NOMO-1 treated with dmso at 0.1 percent for 144 hours (cell line): ENCODE measurements around the gene C9.
"Not testable (repeated sequence)": the region's sequence is repeated elsewhere in the genome, so short reads cannot be mapped to it uniquely, and the experiment has no call there.

Source experiments
- DNase-seq: peaks from one replicate; lab custom pipeline; 2025; ENCODE audit not compliant: unreplicated experiment; lab: John Stamatoyannopoulos, UW

C9 gene

DNA sequence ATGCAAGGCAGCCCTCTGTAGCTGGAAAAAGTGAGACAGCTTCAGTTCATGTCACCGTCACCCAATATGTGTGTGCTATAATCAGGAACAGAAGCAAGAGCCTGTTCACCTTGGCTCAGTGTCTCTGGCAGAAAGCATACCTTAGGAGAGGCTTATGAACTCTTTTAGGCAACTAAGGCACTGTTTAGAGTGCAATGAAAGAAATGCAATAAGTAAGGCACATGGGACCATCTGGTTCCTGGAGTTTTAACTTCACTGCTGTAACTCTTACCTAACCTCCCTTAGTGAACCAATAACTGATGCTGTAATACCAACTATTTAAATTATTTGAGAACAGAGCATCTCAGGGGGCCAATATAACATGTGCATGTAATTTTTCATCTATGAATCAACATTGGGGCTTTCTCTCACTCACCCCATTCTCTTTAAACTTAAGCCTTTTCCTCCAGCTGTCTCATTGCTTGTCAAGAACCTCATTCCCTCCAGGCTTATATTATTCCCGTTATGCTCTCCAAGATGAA is 32.4 kb downstream of the C9 start:
- no peak for DNase-seq

DNA sequence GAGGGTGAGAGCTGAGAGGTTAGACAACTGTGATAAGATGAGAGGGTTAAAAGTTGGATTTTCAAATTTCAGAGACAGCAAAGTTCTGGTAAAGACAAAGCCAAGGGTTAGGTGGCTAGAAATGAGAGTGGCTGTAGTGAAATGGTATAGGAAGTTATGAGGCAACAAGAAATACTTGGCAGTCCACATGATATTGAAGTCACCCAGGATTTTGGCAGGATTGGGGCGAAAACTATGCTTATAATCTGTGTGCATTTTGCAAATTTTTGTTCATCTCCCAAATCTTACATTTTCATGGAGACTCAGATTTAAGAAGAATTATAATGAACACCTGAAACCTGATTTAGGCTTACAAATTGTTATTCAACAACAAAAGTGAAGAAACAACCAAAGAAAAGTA is 35.6 kb downstream of the C9 start:
- DNase-seq, result no peak

DNA sequence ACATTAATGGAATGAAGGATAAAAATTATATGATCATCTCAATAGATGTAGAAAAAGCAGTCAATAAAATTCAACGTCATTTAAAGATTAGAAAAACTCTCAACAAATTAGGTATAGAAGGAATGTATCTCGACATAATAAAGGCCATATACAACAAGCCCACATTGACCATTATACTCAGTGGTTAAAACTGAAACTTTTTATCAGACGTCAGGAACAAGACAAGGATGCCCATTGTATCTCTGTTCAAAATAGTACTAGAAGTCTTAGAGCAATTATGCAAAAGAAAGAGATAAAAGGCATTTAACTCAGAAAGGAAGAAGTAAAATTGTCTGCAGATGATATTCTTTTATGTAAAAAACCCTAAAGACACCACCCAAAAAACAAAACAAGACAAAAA is 40.8 kb downstream of the C9 start:
- no peak for DNase-seq

DNA sequence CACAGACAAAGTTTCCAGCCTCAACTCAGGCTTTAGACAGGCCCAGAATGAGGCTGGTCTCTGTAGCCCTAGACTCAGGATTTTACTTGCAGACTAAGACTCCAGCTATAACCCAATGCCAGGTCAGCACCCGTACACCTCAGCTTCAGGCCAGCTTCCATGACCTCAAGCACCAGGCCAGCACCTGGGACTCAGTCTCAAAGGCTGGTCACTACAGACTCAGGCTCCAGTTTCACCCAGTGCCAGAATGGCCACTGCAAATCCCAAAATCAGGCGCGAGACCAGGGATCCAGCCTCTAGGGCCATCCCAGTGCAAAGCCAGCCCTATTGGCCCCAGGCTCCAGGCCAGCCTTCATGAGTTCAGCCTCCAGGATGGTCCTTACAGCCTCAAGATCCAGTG is 44.9 kb downstream of the C9 start:
- DNase-seq, result no peak

DNA sequence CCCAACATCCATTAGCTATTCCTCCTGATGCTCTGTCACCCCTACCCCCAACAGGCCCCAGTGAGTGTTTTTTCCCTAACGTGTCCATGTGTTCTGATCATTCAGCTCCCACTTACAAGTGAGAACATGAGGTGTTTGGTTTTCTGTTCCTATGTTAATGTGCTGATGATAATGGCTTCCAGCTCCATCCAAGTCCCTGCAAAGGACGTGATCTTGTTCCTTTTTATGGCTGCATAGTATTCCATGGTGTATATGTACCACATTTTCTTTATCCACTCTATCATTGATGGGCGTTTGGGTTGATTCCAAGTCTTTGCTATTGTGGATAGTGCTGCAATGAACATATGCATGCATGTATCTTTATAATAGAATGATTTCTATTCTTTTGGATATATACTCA is 47.8 kb downstream of the C9 start:
- not testable (repeated sequence) for DNase-seq

DNA sequence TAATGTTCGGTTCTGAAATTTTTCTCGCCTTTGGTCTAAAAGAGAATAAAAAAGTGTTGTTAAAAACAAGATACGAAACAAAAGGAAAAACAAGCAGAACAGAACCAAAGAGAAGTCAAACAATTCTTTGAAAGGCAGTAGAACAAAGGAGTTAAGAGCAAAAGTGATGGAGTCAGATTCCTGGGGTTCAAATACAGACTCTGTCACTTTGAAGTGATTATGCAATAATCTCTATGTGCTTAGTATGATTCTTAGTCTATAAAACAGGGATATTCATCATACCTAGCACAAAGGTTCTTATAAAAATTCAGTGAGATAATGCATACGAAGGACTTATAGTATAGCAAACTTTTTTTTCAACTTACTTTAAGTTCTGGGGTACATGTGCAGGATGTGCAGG is 48.3 kb downstream of the C9 start:
- DNase-seq, result no peak

DNA sequence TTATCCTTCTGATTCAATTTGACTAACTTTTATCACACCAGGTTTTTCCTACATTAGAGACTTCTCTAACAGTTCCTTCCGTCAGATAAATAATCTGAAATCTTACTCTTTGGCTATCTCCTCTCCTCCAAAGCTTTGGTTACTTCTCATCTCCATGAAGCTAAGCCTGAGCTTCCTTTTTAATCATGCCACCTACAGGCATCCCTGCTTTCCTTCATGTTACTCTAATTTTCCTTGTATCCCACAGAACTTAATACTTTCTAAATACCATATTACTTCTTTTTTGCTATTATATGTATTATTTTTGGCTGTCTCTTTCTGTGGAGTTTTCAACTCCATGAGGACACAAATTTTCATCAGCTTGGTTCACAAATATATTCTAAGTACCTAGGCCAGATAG is 49.7 kb downstream of the C9 start:
- no peak for DNase-seq

DNA sequence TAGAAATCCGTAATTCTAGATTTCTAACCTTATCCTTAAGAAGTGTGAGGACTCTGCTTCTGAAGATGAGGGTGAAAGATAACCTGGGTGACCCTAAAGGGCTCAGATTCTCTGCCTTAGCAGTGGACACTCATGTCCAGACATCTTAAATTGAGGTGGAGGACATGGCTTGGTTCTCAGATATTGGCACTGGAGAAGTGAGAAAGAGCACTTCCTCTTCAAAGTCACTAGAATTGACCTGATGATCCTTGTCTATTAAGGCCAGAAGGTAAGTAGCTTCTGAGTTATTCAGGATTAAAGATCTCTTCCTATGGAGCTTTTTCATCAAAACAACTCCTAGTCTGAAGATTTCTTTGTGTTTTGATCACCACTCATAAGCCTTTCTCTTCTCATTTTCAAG is 54.8 kb downstream of the C9 start:
- no peak for DNase-seq

DNA sequence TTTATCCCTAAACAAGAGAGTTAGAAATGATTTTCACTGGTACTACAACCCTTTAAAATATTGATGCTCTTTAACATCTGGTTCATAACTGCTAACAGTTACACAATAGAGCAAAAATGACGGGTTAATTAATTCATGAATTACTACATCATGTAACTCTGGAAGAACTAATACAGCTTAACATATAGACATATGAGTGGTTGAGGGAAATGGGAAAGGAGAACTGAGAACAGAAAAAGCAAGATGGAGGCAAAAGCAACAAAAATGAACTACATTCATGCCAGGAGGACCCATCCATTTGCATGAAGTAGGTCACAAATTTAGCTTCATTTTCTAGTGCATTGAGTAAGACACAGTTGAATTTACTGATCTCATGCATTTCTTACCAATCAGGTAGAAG is 61.8 kb downstream of the C9 start:
- peak; percentile 52 for DNase-seq

DNA sequence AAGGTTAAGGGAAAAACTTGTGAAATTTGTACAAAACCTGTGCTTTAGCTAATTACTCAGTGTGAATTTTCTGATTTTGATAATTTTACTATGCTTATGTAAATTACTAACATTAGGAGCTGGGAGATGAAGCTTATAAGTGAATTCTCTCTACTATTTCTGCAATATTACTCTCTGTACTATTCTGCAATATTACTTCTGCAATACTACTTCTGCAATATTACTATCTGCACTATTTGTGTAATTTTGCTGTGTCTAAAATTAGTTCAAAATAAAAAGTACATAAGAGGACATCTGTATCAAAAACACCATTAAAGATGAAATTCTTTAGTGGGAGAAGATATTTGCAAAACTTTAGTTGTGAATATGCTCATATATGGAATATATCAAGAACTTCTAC is 62.9 kb downstream of the C9 start:
- DNase-seq, result no peak

DNA sequence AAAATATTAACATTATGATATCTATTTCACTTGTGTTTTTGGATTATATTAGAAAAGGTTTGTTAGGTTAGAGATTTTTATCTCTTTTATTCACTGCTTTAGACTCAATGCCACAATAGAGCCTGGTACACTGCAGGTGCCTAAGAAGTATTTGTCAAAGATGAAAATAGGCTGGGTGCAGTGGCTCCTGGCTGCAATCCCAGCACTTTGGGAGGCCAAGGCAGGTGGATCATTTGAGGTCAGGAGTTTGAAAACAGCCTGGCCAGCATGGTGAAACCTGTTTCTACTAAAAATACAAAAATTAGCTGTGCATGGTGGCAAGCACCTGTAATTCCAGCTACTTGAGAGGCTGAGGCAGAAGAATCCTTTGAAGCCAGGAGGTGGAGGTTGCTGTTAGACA is 64.3 kb downstream of the C9 start:
- no peak for DNase-seq

DNA sequence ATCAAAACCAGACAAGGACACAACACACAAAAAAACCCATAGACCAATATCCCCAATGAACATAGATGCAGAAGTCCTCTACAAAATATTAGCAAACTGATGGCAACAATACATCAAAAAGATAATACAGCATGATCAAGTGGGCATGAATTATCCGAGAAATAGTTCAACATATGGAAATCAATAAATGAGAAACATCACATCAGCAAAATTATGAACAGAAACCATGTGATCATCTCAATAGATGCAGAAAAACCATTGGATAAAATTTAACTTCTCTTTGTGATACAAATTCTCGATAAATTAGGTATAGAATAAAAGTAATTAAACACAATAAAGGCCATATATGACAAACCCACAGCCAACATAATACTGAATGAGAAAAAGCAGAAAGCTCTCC is 69.6 kb downstream of the C9 start:
- DNase-seq, result no peak

DNA sequence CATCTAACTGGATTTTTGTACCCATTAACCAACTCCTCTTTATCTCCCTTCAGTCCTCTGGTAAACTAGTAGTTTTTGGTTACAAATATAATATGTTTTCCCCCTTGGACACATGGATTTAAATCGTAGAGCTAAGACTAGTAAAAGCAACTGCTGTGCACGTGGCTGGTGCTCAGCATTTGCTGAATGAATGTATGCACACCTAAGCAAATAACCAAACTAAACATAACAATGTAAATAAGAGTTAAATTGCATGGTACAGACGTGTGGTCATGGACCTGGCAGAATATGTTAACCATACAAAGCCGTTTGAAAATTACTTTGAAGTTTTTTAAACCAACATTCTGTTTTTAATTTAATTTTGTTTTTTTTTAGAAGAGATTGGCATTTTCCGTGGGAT is 79.7 kb downstream of the C9 start:
- DNase-seq, result no peak

DNA sequence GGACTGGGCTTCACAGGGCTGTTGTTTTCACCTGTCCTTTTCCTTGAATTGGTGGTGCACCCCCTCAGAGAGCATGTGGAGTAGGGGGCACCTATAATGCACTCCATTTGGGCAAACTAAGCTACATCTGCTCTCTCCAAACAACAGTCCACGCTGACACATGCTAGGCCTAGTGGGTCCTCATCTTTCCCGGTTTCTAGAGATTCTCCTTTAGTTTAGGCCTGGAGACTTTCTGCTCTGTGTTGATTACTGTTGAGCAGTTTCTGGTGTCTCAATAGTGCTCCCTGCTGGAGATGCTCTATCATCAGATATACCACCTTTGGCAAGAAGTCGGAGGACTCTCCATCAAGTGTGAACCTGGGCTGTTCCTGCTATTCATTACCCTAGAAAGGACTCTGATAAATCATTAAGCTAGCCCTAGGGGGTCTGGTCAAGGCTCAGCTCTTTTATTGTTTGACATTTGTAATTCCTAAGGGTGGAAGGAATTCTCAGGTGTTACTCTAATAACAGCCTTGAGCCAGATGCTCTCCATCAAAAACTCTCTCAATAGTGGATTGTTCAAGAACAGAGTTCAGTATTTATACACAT is 81.0 kb downstream of the C9 start:
- DNase-seq, result peak; percentile 45

DNA sequence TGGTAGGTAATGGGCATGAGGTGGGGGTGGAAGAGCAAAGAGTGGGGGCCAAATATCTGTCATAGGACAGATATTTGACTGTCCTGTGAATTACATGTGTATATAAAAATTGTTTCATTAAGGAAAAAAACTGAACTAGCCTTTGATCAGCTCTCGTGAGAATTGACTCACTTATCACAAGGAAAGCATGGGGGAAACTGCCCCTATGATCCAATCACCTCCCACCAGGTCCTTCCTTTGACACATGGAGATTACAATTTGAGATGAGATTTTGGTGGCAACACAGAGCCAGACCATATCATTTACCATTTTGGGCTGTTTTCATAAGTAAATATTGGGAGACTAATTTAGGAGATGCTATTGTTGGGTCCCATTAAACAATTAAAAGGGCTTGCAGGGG is 81.7 kb downstream of the C9 start:
- DNase-seq, result no peak

DNA sequence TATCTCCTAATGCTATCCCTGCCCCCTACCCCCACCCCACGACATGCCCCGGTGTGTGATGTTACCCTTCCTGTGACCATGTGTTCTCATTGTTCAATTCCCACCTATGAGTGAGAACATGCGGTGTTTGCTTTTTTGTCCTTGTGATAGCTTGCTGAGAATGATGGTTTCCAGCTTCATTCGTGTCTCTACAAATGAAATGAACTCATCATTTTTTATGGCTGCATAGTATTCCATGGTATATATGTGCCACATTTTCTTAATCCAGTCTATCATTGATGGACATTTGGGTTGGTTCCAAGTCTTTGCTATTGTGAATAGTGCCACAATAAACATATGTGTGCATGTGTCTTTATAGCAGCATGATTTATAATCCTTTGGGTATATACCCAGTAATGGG is 88.4 kb downstream of the C9 start:
- DNase-seq, result not testable (repeated sequence)

DNA sequence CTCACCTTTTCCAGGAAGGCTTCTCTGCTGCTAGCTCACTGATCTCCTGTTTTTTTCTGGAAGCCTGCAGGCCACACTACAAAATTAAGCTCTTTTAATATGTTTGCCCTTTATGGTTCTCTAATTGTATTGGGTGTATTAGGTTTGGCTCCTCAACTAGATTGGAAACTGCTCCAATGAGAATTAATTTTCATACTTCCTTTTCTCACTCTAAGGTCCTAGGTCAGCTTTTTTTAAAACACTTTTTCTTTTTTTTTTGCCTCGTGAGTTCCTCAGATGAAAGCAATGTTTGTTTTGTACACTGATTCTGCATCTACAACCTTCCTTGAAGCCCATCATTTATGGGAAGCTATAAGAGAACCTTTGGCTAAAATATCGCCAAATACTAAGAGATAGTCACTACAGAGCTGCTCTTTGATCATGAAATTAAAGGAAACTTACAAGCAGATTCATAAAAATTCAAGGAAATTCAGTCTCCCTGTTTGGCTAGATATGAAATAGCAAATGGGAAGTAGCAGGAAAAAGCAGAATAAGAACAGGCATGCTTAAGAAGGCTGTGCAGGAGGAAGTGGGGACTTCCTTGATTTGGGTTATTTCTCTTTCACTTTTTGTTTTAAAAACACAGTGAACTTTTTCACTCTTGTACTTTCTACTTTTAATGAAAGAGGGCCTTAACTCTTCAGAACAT is 89.8 kb downstream of the C9 start:
- peak; percentile 89 for DNase-seq

DNA sequence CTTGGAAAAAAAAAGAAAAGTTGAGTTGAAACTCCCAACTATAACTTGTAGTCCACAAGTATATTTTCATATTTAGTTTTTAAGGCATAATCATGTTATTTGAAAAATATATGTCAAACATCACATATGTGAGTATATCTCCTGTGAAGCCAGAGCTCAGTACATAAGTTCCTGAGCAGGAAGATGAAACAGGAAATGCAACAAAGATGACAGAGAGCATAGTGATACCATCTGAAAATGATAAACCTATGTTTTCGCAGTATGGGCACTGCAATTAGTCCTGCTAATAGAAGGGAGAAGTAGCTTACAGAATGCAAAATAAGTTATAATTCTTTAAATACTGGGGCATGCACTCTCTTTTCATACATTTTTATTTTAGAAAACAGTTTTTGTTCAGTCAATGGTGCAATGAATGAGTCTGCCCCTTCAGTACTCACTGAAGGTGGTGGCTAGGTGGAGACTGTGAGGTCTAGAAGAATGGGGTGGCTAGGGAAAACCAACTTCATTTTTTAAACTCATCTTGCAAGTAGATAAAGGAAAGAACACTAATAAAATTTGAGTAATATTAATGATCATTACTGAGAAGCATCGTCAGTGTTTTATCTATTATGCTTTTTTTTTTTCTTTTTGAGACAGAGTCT is 90.9 kb downstream of the C9 start:
- DNase-seq, result peak; percentile 18

DNA sequence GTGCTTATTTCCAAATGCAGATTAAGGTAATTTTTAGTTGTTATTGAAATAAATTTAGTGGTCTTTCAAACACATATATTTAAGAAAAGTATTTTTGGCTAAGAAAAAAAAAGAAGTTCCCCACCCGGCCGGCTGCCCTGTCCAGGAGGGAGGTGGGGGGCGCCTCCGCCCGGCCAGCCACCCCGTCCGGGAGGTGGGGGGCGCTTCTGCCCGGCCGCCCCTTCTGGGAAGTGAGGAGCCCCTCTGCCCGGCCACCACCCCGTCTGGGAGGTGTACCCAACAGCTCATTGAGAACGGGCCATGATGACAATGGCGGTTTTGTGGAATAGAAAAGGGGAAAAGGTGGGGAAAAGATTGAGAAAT is 91.4 kb downstream of the C9 start:
- not testable (repeated sequence) for DNase-seq

DNA sequence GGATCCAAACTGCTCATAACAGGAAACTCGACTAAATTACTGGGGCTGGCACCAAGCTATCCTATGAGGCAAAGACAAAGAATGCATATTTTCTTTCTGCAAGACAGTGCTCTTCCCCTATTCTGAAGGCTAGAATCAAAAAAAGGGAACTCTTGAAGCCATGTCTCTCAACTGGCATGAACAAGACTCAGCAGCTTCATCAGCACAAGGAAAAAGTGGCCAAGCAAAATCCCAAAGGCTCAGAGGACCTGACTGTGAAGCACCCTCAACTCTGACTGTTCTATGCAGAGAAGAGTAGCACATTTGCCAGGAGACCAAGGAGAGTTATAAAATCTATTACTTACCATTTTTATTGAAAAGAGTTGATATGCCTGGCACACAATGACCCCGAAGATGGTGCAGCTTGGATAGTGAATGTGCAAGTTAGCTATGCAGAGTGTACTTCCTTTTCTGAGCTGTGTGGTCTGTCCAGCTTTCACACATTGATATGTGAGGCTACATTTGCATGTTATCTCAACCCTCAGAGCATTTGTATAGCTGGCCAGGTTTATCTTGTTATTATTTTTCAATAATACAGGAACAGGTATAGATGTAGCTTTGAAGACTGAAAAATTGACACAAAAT is 94.0 kb downstream of the C9 start:
- peak; percentile 89 for DNase-seq

DNA sequence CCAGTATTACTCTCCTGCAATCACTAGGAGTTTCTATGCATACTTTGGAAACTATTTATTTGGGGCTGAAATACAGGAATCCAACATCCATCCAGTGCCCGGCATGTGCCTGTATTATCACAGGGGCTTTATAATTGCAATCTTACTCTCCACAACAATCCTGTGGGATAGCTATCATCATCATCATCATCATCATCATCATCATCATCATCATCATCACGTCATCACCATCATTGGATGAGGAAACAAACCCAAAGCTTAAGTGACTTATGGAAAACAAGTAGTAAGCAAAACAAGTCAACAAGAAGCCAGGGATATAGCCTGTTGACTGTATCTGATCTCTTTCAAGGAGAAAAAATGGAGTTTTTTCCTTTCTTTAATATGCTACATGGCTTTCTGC is 97.1 kb downstream of the C9 start:
- no peak for DNase-seq

DNA sequence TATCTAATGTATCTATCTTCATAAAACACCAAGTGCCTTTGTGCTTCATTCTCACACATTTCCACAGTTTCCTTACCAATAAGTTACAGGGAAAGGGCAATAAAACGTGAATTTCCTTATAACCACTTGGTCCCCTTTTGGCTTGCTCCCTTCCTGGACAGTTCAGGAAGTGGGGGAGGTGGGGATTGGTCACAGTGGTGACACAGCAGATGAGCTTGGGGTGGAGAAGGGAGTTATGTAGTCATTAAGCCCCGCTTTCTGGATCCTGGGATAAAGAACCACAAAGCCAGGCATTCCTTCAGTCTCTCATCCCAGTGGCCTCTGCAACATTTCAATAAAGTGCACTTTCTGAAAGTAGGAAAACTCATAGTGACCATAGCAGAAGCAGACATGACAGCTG is 97.9 kb downstream of the C9 start:
- no peak for DNase-seq
